ENCODE data around the gene PPP1R3G.

Gene PPP1R3G

GRCh38 chr6:5072440-5072839 lies 12.7 kb upstream of the PPP1R3G start:
- no peak for DNase-seq (ENCODE audit: low read depth in 3 of 3)

GRCh38 chr6:5073992-5074391 lies 11.1 kb upstream of the PPP1R3G start:
- no peak for DNase-seq (ENCODE audit: low read depth in 3 of 3)

- DNase-seq (ENCODE audit: low read depth in 3 of 3) = no peak
Observed at GRCh38 chr6:5076931-5077330, 8.2 kb upstream of the PPP1R3G start.

- DNase-seq (ENCODE audit: low read depth in 3 of 3) = no peak
Observed at GRCh38 chr6:5078121-5078669, 6.9 kb upstream of the PPP1R3G start.

GRCh38 chr6:5079692-5080091 lies 5.4 kb upstream of the PPP1R3G start:
- DNase-seq (ENCODE audit: low read depth in 3 of 3) = no peak

- no peak for DNase-seq (ENCODE audit: low read depth in 3 of 3)
Observed at GRCh38 chr6:5080574-5080973, 4.6 kb upstream of the PPP1R3G start.

GRCh38 chr6:5081182-5081581 lies 4.0 kb upstream of the PPP1R3G start:
- no peak for DNase-seq (ENCODE audit: low read depth in 3 of 3)

- DNase-seq (ENCODE audit: low read depth in 3 of 3) = no peak
Observed at GRCh38 chr6:5081955-5082354, 3.2 kb upstream of the PPP1R3G start.

GRCh38 chr6:5082487-5083306 lies 2.4 kb upstream of the PPP1R3G start:
- DNase-seq (ENCODE audit: low read depth in 3 of 3) = no peak

- DNase-seq (ENCODE audit: low read depth in 3 of 3) = no peak
Observed at GRCh38 chr6:5083307-5083583, 1.9 kb upstream of the PPP1R3G start.

- DNase-seq (ENCODE audit: low read depth in 3 of 3) = no peak
Observed at GRCh38 chr6:5083813-5084359, 1.3 kb upstream of the PPP1R3G start.

GRCh38 chr6:5084360-5084780 lies 771 bp upstream of the PPP1R3G start:
- no peak for DNase-seq (ENCODE audit: low read depth in 3 of 3)

- no peak for DNase-seq (ENCODE audit: low read depth in 3 of 3)
Observed at GRCh38 chr6:5085648-5086293, 630 bp downstream of the PPP1R3G start.

GRCh38 chr6:5086294-5086890 lies 1.3 kb downstream of the PPP1R3G start:
- no peak for DNase-seq (ENCODE audit: low read depth in 3 of 3)

- no peak for DNase-seq (ENCODE audit: low read depth in 3 of 3)
Observed at GRCh38 chr6:5087389-5087788, 2.2 kb downstream of the PPP1R3G start.

- DNase-seq (ENCODE audit: low read depth in 3 of 3) = no peak
Observed at GRCh38 chr6:5088780-5089179, 3.6 kb downstream of the PPP1R3G start.

GRCh38 chr6:5089481-5090438 lies 4.6 kb downstream of the PPP1R3G start:
- no peak for DNase-seq (ENCODE audit: low read depth in 3 of 3)

GRCh38 chr6:5090603-5091002 lies 5.5 kb downstream of the PPP1R3G start:
- DNase-seq (ENCODE audit: low read depth in 3 of 3) = no peak

GRCh38 chr6:5091210-5092069 lies 6.3 kb downstream of the PPP1R3G start:
- DNase-seq (ENCODE audit: low read depth in 3 of 3) = no peak

GRCh38 chr6:5093231-5094015 lies 8.3 kb downstream of the PPP1R3G start:
- DNase-seq (ENCODE audit: low read depth in 3 of 3) = no peak
